ENCODE results near the gene SECISBP2. TPM values are rescaled to one million over a fixed set of nuclear protein-coding genes. Genes with fewer than 3 reads are reported as not detected.

The SECISBP2 gene
- total RNA-seq, 4 donors from 2014 or later, result 66.6 to 152 (median 101) TPM

DNA sequence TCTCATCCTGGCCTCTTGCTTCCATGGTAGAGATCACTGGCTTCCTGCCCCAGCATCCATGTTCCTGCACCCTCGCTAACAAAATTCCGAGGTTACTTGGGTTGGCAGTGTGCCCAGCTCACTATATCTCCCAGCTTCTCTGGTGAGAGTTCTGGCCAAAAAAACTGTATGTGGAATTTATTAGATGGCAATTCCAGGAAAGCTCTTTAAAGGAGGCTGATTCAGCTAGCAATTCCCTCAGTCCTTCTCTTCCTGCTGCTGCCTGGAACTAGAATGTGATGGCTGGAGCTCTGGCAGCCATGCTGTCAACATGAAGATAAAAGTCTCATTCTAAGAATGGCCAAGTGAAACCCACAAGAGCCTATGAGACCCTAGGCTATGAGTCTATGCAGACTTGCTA lies 88.8 kb downstream of the SECISBP2 start:
- peak overlapping the region in 3 of 4 donors; percentile 5 to 72 (median 66) for H3K27ac ChIP-seq
- peaks cover 0 to 37% (median 26%) of the 10 kb centered on the region in 4 donors for H3K4me1 ChIP-seq
- H3K27me3 ChIP-seq, result no peaks in the 10 kb centered on the region
- TF ChIP-seq POLR2A (IDR thresholded peaks at IDR 0.05), result no peak
- TF ChIP-seq, protein P1, sequence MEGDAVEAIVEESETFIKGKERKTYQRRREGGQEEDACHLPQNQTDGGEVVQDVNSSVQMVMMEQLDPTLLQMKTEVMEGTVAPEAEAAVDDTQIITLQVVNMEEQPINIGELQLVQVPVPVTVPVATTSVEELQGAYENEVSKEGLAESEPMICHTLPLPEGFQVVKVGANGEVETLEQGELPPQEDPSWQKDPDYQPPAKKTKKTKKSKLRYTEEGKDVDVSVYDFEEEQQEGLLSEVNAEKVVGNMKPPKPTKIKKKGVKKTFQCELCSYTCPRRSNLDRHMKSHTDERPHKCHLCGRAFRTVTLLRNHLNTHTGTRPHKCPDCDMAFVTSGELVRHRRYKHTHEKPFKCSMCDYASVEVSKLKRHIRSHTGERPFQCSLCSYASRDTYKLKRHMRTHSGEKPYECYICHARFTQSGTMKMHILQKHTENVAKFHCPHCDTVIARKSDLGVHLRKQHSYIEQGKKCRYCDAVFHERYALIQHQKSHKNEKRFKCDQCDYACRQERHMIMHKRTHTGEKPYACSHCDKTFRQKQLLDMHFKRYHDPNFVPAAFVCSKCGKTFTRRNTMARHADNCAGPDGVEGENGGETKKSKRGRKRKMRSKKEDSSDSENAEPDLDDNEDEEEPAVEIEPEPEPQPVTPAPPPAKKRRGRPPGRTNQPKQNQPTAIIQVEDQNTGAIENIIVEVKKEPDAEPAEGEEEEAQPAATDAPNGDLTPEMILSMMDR (IDR thresholded peaks at IDR 0.05), result no peak
- H3K9me3 ChIP-seq, result peaks cover 0 to 5% (median 0%) of the 10 kb centered on the region in 4 donors
- no peak for DNase-seq
- peaks cover 0 to 8% (median 0%) of the 10 kb centered on the region in 3 donors for H3K36me3 ChIP-seq
- no peak overlapping the region for H3K4me3 ChIP-seq

DNA sequence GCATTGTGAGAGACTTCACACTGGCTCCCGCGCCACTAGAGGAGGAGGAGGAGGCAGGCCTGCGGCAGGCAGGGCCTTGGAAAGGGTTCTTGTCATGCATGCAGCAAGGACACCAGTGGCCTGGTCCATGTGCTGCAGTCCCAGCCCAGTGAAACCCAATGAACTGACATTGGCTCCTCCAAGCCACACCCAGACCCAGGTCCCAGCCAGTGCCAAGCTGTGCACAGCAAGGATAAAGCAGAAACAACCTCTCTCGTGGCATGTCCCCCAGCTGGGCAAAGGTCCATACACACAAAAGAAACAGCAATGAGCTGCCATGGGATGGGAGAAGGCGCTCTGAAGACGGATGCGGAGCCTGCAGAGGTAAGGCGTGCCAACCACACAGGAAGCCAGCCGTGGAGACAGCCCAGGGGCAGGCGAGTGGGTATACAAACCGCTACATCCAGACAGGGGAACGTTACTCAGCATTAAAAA lies 90.4 kb downstream of the SECISBP2 start:
- H3K4me1 ChIP-seq, result peaks cover 0 to 37% (median 26%) of the 10 kb centered on the region in 4 donors
- TF ChIP-seq, protein P1 (IDR thresholded peaks at IDR 0.05), result no peak
- no peak for TF ChIP-seq POLR2A (IDR thresholded peaks at IDR 0.05)
- H3K4me3 ChIP-seq, result peak overlapping the region in 1 of 4 donors; percentile 0
- H3K27ac ChIP-seq, result peak overlapping the region in 1 of 4 donors; percentile 57
- peak in 2 of 3 donors; percentile 82 to 88 for DNase-seq
- H3K36me3 ChIP-seq, result no peaks in the 10 kb centered on the region
- H3K9me3 ChIP-seq, result peaks cover 0 to 5% (median 0%) of the 10 kb centered on the region in 4 donors
- no peaks in the 10 kb centered on the region for H3K27me3 ChIP-seq

Small RNA genes lying within 50 kb of the gene (small RNA-seq; reads per million reads assigned to genes)
- gene MIR3153, result 0 reads per million in 2 donors

Other genes with a start within 250 kb of the SECISBP2 start
- gene SHC3, start 139.7 kb upstream of the SECISBP2 start, total RNA-seq, result 1 to 10 TPM in 3 of 4 donors, under 1 TPM in 1; 0.88 to 5.0 (median 2.2) TPM
- 10 to 100 TPM; 11.9 to 42.1 (median 17.8) TPM for gene CKS2, start 7.3 kb upstream of the SECISBP2 start, total RNA-seq
- 100 to 1,000 TPM in 1 of 4 donors, 10 to 100 TPM in 3; 24.3 to 124 (median 30.0) TPM for gene SEMA4D, start 179.6 kb downstream of the SECISBP2 start, total RNA-seq

All from Peyer's patch (tissue), 4 donors.